GM10248 (cell line): ENCODE measurements around the gene PRKCA.

Experiments
- CTCF ChIA-PET: fragments of 300-600 bp; sonication (Branson Sonifier 250); formaldehyde crosslinking; extraction: SDS; loops from one replicate; lab custom pipeline; 2021; ENCODE audit warnings: antibody characterized with exemption; lab: Yijun Ruan, JAX
- POLR2A ChIA-PET: fragments of 350-650 bp; sonication (Branson Sonifier 250); formaldehyde crosslinking; extraction: SDS; loops from one replicate; lab custom pipeline; 2020; ENCODE audit warnings: antibody characterized with exemption; lab: Yijun Ruan, JAX
- DNase-seq: peaks from one replicate; pipeline ENCODE4 v3.0.0; 2012; ENCODE audit errors: extremely low spot score
- CTCF ChIP-seq: IDR thresholded peaks from 2 replicates; pipeline ENCODE4 v1.5.1; 2012; ENCODE audit warnings: mild to moderate bottlenecking, low read depth; ENCODE audit errors: extremely low read depth, missing control alignments, control extremely low read depth

Gene PRKCA

GRCh38 chr17:66725956-66726355, 423.5 kb downstream of the PRKCA start:
- no peak for DNase-seq
- ChIA-PET POLR2A (interaction anchor here (0.6 kb wide), 1 partner anchor 611 kb away, joined by 3 read pairs; no protein-coding TSS in a partner anchor), CTCF (interaction anchor here (1.1 to 1.6 kb wide), 3 partner anchors 10 to 249 kb away, joined by 3 to 6 read pairs (median 3); no protein-coding TSS in a partner anchor)
- TF ChIP-seq CTCF, result no peak

- no peak for DNase-seq
- CTCF ChIA-PET, result interaction anchor here (1.1 to 2.2 kb wide), 5 partner anchors 11 to 355 kb away, joined by 3 to 9 read pairs (median 6); no protein-coding TSS in a partner anchor
- POLR2A ChIA-PET, result no interaction called here
- TF ChIP-seq CTCF, result no peak
These were observed 424.0 kb downstream of the PRKCA start for GRCh38 chr17:66726371-66726770.

GRCh38 chr17:66726846-66727245, 424.4 kb downstream of the PRKCA start:
- TF ChIP-seq CTCF, result no peak
- DNase-seq, result no peak
- POLR2A ChIA-PET, result no interaction called here
- CTCF ChIA-PET, result interaction anchor here (1.0 to 2.2 kb wide), 10 partner anchors 9 to 355 kb away, joined by 3 to 14 read pairs (median 6); no protein-coding TSS in a partner anchor

GRCh38 chr17:66727634-66728570, 425.5 kb downstream of the PRKCA start:
- peak; percentile 78 for TF ChIP-seq CTCF
- DNase-seq, result peak; percentile 82
- ChIA-PET CTCF (interaction anchor here (0.7 to 2.2 kb wide), 25 partner anchors 10 to 566 kb away, joined by 3 to 14 read pairs (median 3); no protein-coding TSS in a partner anchor), POLR2A (no interaction called here)

GRCh38 chr17:66730461-66730923, 428.1 kb downstream of the PRKCA start:
- ChIA-PET POLR2A (no interaction called here), CTCF (interaction anchor here (1.2 kb wide), 1 partner anchor 8 kb away, joined by 4 read pairs; no protein-coding TSS in a partner anchor)
- no peak for TF ChIP-seq CTCF
- no peak for DNase-seq

GRCh38 chr17:66733759-66734158, 431.3 kb downstream of the PRKCA start:
- CTCF ChIA-PET, result no interaction called here
- no peak for DNase-seq
- TF ChIP-seq CTCF, result no peak
- POLR2A ChIA-PET, result no interaction called here
